GM18861 (cell line): ENCODE results near the gene MTCL1.

ENCODE experiments used
- ATAC-seq: cut with Tn5 transposase; IDR thresholded peaks from one replicate; pipeline ENCODE4 v1.9.1; 2021; ENCODE audit not compliant: unreplicated experiment

The MTCL1 gene

DNA sequence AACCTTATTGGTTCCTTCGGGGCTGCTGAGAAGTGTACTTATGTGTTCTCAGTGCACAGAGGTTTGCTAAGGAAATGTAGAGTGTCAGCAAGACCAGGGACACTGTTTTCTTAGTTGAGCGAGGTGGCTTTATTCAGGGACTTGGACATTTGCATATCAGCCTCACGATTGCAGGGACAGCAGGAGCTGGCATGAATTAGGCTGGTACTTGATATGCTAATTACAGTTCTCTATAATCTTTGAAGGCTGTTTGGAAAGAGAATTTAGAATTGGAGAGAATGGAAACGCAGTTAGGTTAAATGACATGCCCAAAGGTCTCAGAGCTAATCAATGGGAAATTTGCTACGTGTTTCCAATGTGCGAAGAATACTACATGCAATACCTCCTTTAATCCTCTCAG, 18.7 kb upstream of the MTCL1 start:
- ATAC-seq, result no peak

DNA sequence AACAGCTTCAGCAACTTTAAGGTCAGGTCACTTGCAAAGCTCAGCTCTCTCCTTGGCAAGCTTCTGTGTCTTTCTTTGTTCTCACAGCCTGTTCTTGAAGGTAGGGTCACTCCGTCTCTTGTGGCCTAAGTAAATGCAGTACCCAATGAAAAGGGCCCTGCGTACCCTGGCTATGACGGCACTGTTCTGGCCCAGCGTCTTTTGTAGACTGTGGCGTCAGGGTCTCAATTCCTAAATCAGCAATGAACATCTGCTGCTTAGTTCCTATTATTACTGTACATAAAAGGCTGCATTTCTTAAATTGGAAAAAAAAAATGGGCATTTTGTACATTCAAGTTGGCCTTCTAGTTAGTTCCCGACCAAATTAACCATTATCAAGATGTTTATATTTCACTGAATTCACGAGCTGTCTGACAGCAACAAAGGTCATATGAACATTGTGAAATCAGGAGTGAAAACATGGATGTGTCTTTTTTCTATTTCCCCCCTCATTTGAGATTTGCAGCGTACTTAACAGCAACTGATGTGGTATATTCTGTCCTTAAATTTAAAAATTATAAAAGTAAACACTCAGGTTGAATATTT, 17.0 kb upstream of the MTCL1 start:
- ATAC-seq, result no peak

DNA sequence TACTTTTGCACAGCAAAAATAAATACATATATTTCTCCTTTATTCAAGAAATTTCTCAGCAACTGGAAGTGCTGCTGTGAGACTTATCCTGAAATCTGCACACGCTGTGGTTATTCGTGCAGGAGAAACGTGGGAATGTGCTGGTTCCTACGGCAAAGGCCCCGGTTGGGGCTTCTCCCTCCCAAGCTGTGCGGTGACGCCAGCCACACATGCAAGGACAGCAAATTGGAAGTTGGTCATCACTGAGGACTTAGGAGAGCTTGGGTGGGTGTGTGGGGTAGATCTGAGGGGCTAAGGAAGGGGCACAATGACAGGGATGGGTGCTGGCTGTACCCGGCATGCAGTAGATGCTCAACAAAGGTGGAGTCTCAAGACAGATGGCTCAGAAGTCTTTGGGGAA, 16.5 kb upstream of the MTCL1 start:
- ATAC-seq, result no peak

DNA sequence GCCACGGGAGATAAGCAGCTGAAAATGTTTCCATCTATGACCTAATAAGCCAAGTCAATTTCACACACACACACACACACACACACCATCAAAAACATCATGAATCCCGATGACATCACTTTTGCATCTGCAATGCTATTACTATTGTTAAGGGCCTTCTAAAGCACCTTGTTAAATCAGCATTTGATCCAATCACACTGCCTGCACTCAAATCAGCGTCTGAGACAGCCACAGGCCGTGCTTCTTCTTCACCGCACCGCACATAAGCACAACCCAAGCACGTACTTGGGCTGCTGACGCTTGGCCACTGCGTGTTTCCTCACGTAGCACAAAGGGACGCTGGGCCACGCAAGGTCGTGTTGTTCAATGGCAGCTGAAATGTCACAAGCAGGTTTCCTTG, 15.8 kb upstream of the MTCL1 start:
- no peak for ATAC-seq

DNA sequence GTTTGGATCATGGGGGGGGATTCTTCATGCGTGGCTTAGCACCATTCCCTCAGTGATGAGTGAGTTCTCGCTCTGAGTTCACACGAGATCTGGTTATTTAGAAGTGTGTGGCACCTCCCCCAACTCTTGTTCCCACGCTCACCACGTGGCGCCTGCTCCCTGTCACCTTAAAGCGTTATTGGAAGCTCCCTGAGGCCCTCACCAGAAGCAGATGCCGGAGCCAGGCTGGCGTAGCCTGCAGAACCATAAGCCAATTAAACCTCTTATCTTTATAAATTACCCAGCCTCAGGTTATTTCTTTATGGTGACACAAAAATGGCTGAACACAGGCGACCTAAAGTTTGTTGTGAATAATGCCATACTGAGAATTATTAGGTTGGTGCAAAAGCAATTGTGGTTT, 10.5 kb upstream of the MTCL1 start:
- ATAC-seq, result no peak

DNA sequence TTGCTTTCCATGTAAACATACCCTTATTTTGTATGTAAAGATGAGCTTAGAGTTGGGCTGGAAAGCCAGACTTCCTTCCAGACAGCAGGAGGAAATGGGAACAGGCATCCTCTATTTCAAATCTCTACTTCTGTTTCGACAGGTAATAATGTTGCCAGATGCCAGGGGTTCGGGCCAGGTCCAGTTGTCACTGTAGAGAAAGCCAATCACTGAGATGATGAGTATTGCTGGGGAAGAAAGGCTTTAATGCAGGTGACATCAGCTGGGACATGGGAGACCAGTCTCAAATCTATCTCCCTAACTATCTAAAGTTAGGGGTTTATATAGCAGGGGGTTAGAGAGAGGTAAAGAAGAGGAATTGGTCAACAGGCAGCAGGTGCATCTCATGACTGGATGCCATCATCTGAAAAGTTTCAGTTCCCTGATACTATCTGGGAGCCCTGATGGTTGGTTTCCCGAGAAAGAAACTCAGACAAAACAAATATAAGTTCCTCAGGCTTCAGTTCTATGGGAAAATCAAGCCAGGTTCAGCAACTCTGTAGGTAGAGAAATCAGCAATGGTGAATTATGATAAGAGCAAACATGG, 9.3 kb upstream of the MTCL1 start:
- no peak for ATAC-seq

DNA sequence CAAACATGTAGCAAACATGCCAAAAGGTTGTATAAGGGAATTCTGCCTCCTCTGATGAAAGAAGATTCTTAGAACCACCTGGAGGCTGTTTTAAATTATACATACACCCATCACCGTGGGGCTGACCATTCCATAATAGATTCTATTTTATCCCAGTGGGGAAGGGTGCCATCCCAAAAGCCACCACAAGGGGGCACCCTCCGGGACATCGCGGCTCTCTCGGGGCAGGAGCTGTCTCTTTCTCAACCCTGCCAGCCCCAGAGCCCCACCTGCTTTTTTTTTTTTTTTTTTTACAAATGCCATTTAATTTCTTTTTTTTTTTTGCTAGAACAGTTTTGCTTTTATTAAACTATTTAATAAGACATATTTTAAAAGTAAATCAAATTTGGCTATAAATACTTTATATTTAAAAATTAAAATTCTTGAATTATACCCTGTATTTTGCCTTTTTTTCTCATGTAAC, 8.6 kb upstream of the MTCL1 start:
- peak; percentile 59 for ATAC-seq

DNA sequence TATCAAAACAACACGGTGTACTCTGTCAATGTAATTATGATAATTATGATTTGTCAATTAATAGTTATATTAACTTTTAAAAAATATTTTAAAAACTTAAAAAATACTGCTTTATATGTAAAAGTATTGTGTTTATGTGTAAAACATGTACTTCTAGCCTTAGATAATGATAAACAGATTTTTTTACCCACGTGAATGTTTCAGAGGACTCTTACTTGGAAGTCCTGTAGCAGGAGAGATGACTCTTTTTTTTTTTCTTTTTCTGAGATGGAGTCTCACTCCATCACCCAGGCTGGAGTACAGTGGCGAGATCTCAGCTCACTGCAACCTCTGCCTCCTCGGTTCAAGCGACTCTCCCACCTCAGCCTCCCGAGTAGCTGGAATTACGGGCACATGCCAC, 6.2 kb upstream of the MTCL1 start:
- no peak for ATAC-seq

DNA sequence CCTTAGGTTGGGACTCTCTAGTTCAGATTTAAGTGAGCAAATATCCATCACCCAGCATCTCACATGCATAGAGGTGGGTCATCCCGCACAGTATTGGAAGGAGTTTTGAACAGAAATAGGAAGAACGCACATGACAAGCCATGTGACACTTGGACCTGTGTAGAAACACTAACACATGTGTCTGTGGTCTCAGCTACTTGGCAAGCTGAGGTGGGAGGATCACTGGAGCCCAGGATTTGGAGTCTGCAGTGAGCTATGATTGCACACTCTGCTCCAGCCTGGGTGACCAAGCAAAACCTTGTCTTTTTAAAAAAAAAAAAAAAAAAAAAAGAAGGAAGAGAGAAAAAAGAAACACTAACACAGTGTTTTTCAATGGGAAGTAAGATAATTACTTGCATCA, 5.4 kb upstream of the MTCL1 start:
- ATAC-seq, result no peak

DNA sequence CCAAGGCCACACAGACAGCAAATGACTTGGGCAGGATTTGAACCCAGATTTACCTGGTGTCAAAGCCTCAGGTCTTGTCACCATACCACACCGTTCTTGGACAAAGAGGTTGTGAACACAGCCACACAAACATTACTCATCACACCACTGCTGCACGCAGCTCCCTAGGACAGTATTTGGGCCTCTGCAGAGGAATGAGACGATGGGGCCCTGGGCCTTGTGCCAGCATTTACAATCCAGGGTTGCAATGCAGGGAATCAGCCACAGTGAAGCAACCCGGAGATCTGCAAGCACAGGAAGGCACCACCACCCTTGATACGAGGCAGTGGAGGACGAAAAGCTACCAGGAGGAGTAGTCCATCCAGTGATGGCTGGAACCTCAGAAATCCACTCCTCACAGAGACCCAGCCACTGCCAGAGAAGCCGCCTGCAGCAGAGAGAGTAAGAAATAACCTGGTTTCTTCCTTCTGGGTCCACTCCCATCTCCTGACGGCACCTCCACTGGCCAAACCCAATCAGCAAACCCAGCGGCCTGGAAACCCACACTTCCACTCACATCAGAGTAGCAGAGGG, 3.7 kb upstream of the MTCL1 start:
- no peak for ATAC-seq

DNA sequence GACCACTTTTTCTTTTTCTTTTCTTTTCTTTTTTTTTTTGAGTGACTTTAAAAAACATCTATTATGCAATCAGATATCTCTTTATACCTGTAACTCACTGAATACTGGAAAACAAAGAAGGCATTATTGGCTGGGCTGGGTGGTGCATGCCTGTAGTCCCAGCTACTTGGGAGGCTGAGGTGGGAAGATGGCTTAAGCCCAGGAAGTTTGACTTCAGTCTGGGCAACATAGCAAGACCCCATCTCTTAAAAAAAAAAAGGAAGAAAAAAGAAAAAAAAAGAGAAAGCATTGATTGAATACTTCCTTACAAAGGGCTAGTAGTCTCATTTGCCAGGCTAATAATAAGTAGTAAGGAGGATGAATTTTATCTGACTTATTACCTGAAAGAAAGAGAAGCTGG, 2.7 kb upstream of the MTCL1 start:
- ATAC-seq, result no peak

DNA sequence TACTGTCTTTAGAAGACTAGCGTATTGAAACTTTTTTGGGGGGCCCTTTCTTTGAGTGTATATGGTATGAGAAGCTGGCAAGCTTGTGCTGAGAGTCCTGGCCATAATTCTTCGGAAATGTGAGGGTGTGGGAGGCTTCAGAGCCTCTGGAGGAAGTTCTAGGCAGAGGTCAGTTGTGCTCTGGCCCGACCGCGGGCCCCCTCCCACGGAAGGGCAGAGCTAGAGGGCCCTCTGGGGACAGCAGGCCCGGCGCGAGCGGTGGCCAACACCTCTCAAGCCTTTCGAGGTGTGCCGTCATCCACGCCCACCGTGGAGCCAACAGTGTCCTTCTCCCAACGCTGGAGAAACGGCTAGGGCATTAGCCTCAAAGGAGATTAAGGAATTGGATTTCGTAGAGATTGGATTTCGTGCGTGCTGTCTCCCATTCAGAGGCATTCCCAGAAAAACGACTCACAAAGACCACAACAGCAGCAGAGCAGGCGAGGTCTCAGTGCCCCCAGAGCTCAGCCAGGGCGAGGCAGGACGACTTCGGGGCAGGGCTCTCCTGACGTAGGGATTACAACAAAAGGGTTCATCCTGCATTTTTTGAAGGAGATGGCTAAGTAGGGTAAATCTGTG, 2.2 kb upstream of the MTCL1 start:
- ATAC-seq, result no peak

DNA sequence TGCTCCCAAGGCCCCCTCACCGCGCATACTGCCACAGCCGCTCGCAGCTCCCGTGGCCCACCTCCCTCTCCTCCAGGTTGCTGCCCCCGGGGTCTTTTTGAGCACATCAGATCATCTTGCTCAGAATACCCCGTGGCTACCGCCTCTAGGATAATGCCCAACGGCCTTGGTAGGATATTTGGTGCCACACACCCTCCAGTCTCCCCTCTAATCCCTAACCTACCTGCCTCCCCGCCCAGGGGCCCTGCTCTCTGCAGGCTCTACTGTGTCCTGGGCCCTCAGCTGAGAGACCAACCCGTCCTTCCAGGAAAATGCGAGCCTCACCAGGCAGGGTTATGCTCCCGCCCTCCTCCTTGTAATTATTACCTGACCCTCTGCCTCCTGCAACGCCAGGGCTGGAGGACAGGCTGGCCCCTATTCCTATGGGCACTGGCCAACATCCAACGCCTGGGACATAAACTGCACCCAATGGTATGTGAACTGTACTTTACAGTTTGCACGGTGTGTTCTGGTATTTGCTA, 1.5 kb upstream of the MTCL1 start:
- no peak for ATAC-seq

DNA sequence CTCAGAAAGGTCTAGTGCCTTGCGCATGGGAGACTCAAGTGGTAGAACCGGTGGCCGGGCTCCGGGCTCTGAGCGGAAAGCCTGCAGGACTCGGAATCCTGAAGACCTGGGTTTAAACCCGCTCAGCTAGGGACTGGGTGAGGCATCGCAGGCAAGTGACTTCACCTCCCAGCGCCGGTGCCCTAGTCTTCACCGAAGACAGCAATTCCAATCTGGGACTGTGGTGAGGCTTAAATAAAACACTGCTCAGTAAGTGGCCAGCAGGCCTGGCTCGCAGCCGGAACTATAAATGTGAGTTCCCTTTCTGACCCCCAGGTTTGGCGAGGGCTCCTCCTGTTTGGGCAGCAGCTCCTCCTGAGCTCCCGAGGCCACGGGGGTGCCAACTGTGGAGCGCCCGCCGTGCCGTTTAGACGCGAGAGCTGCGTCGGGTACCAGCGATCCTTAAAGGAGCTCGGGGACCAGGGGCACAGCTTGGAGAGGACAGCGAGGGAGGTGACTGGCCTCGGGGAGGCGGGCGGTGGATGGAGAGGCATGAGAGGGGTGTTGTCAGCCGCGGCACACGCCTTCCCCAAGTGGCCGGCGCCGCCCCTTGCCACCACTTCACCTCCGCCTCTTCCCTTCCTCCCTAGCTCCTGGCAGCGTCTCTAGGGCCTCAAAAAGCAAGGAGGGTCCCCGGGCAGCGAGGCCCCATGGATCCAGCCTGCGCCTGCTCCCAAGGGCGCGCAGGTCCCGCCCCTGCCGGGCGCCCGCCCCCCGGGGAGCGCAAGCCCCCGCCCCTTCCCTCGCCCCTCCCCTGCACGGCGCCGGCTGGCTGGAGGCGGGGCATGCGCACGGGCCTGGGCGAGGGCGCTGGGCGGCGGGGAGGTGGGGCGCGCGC, 757 bp upstream of the MTCL1 start:
- peak; percentile 81 for ATAC-seq

DNA sequence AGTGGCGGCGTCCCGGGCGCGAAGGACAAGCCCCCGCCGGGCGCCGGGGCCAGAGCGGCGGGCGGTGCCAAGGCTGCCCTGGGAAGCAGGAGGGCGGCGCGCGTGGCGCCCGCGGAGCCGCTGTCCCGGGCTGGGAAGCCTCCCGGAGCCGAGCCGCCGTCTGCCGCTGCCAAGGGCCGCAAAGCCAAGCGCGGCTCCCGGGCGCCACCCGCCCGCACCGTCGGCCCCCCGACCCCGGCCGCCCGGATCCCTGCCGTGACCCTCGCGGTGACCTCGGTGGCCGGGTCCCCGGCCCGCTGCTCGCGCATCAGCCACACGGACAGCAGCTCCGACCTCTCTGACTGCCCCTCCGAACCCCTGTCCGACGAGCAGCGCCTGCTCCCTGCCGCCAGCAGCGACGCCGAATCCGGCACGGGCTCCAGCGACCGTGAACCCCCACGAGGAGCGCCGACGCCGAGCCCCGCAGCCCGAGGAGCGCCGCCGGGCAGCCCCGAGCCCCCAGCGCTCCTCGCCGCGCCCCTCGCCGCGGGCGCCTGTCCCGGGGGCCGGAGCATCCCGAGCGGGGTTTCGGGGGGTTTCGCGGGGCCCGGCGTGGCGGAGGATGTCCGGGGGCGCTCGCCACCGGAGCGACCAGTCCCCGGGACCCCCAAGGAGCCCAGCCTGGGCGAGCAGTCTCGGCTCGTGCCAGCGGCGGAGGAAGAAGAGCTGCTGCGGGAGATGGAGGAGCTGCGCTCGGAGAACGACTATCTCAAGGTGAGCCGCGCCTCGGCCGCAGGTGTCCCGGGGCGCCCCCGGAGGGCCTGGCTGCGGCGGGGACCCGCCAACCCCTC, 820 bp downstream of the MTCL1 start:
- no peak for ATAC-seq

DNA sequence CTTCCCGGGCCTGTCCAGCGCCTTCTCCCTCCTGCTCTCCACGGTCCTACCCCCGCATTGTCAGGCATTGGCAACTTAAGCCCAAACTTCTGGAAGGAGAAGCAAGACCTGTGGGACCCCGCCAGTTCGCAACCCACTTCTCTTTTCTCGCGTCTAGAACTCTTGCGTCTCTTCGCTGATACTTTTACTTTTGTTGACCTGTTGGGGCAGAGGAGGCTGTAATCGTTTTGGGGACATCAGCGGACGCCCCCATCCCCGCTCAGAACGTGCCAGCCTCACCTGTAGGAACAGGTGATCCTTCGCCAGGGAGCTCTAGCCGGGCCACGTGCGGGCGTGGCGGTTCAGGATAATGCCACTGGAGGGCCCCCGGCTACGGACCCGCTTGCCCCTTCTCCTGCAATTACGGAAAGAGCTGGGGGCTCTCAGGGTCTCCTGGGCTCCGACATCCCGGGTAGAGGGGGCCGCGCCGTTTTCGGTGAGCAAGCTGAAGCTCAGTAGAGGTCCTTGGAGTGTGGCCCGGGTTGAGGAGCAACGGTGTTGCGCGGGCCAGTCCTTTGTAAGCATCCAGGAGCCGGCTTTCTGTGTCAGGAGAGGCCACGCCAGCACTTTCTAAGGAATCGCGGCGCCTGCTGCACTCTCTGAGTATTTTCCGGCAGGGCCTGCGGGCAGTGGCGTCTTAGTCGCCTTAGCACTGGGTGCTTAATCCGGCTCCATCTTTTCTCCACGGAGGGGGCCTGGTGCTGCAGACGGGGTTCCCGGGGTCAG, 1.6 kb downstream of the MTCL1 start:
- no peak for ATAC-seq

DNA sequence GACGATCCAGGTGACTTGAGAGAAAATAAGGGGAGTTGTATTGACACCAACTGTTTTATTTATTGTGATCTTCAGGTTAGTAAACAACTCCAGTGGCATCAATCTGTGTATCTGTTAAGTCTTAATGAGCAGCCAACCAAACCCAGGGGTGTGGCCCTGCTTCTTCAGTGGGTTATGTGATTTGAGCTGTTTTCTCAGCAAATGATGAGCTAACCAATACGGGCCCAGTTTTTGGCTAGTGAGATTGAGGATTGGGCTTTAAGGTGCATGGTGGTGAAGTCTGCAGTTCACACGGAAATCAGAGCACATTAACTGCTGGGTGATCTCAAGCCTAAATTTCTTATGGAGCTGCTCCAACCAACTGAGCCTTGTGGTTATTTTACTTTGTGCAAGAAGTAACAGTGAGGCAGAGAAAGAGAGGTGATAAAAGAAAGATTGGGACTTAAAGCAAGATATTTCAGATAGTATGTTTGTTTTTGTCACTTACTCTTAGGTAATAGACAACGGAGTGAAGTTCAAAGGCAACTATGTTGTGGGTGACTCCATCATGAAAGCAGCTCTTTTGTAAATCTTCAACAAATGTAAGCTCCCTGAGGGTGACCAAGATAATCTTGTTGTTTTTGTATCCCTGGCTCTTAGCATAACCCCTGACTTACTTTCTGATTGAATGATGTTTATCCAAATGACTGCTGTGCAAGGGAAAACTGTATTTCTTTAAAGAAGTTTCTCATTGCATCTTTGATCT, 2.4 kb downstream of the MTCL1 start:
- ATAC-seq, result no peak

DNA sequence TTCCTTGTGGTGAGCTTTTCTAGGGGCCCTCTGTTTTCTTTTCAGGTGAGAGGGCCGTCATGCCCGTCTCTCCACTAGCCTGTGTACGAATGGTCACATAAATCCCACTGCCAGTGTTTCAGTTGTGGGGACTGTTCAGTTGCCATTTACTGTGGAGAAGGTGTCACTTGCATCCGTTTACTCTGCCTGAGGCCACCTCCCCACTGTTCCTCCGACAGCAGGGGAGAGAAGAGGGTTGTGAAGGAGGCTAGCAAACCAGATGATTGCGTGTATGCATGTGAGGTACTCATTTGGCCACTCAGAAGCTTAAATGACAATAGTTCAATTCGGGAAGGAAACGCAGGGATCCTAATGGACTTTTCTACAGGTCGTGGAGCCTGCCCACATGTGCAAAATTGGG, 3.3 kb downstream of the MTCL1 start:
- ATAC-seq, result no peak
